ENCODE measurements around the gene SLC30A10.
"Not testable (repeated sequence)": the region's sequence is repeated elsewhere in the genome, so short reads cannot be mapped to it uniquely, and the experiment has no call there.

SLC30A10 gene

DNA sequence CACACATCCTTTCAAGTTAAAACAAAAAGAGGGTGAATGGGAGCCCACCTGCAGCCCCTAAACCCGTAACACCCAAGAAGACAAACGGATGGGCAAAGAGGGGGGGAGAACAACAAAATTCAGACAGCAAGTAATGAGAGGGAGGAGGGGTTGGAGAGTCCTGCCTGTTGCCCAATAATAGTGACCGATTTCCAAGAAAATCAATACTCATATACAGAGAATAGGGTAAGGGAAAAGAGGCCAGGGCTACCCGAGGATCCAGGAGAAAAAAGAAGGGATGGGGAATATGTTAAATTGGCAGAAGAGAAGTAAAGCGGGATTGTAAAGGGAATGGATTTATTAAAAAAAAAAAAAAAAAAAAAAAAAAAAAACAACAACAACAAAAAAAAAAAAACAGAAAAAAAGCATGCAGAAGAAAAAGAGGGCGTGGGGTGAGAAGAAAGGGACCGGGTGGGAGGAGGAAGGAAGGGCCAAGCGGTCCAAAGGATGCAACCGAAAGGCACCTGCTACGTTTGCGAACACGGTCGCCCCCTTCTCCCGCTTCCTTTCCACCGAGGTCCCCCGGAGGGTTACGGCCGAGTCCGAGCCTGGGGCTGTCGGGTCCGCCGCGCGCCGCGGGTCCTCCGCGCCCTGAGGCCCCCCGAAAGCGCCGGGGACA is 930 bp downstream of the SLC30A10 start:
- no peak for DNase-seq (ENCODE audit: low read depth)

DNA sequence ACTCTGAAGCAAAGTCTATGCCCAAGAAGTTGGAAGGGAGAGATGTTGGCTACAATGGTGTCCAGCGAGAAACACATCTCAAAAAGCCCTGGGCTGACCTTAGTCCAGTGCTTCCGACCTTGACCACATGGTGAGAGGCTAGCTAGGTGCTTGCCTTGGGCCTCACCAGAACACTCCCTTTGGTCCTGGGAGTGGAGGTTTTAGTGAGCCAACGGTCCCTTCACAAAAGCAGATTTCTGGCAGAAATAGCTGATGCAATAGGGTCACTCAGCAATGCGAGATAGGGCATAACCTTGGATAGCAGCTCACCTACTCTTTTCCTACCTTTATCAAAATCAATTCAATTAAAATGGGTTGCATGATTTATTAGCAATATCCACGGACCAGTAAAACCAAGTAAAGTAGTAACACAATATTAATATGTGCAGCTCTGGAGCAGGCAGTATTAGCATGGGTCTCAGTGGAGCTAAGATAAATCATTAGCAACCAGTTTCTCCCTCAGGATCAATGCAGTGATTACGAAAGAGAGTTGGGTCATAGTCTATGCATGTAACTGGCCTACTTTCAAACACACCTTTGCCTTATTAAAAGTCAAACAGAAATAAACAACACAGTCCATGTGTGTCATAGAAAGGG is 1.9 kb downstream of the SLC30A10 start:
- no peak for DNase-seq (ENCODE audit: low read depth)

DNA sequence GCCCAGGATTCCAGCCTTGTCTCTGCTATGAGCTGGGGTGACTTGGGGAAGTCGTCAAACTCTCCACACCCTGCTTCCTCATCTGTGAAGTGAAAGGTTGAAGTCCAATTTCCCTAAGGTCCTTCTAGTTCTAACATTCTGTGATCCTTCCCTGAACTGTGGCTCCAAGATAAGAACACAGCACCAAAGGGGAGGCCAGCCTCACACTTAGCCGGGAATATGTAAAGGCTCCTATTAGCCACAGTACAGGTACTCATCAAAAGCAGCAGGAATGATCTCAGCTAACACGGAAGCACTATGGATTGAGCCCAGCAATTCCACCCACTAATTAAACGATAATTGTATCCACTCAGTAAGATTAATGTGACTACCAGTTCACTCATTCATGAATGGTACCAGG is 4.0 kb downstream of the SLC30A10 start:
- DNase-seq (ENCODE audit: low read depth) = no peak

DNA sequence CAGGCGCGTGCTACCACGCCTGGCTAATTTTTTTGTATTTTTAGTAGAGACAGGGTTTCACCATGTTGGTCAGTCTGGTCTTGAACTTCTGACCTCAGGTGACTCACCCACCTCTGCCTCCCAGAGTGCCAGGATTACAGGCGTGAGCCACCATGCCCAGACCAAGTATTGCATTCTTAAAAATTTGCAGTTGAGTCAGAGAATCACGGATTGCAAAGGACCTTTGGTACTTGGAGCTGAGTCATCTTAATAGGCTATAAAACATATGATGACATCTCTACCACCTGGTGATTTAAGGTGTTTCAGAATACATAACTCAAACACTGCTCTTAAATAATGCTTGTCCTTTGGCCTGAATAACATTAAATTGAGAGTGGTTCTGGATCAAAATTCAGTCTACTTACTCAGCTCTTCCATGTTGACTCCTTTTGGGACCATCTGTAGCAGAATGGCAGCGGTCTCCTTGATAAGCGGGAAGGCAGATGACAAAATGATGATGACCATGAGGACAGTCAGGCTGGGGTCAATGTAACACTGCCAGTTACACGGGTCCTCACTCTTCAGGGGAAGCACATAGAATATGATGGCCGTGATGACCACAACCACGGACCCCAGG is 10.4 kb downstream of the SLC30A10 start:
- DNase-seq (ENCODE audit: low read depth) = no peak

GRCh38 chr1:219917281-219917680 is 11.1 kb downstream of the SLC30A10 start:
- no peak for DNase-seq (ENCODE audit: low read depth)

GRCh38 chr1:219916257-219916656 is 12.1 kb downstream of the SLC30A10 start:
- no peak for DNase-seq (ENCODE audit: low read depth)

- DNase-seq (ENCODE audit: low read depth) = no peak
Measured at GRCh38 chr1:219913005-219913770, 15.2 kb downstream of the SLC30A10 start.

DNA sequence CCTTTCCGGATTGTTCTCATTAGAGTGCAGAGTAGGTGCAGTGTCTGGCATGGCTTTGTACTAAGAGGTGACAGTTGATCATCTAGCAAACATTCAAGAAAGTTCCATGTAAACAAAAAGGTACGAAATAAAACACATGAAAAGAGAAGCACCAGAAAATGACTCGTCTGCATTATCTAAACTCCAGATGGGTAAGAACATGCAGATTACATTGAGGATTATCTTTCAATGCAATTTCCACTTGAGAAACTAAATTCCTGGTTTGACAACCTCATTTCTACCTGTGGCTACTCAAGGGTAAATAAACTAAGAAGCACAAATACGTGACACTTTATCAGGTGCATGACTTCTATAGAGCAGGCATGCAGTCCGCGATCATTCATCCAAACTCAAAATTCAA is 17.6 kb downstream of the SLC30A10 start:
- no peak for DNase-seq (ENCODE audit: low read depth)

- no peak for DNase-seq (ENCODE audit: low read depth)
Measured at GRCh38 chr1:219909476-219909875, 18.9 kb downstream of the SLC30A10 start.

GRCh38 chr1:219908170-219908569 is 20.2 kb downstream of the SLC30A10 start:
- DNase-seq (ENCODE audit: low read depth) = no peak

DNA sequence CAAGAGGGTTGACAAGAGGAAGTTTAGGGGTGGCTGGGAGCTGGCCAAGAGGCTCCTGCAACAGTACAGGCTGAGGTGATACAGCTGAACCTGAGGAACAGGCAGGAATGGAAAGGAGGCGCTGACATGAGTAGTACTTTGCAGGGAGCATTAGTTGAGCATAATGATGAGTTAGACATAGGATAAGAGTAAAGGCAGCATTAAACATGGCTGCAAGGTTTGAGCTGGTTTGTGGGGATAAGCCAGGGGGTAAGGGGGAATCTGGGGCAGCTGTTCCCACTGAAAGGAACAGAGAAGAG is 20.6 kb downstream of the SLC30A10 start:
- no peak for DNase-seq (ENCODE audit: low read depth)

GRCh38 chr1:219906924-219907771 is 21.2 kb downstream of the SLC30A10 start:
- DNase-seq (ENCODE audit: low read depth) = no peak

DNA sequence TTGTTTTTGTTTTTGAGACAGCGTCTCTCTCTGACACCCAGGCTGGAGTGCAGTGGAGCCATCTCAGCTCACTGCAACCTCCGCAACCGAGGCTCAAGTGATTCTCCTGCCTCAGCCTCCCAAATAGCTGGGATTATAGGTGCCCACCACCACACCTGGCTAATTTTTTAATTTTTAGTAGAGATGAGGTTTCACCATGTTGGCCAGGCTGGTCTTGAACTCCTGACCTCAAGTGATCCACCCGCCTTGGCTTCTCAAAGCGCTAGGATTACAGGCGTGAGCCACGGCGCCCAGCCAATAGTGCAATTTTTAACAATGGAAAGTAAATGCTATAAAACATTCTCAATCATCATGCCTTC is 21.8 kb downstream of the SLC30A10 start:
- DNase-seq (ENCODE audit: low read depth) = not testable (repeated sequence)

DNA sequence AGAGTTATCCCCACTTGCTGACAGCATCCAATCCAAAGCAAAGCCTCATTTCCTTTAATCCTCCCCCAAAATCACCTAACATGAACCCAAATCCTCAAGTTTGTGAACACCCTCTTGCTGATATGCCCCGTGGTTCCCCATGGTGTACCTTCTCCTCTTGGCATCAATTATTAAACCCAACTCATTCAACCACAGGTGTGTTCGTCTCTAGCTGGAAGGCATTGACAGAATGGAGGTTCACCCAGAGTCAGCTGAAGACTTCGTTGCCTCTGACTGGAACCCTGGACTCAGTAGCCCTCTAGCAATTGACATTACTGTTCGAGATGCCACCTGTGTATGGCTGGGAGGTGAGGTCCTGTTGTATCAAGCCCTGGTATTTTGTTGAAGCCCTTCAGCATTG is 22.8 kb downstream of the SLC30A10 start:
- DNase-seq (ENCODE audit: low read depth) = no peak

GRCh38 chr1:219904934-219905333 is 23.4 kb downstream of the SLC30A10 start:
- DNase-seq (ENCODE audit: low read depth) = no peak

- DNase-seq (ENCODE audit: low read depth) = no peak
Measured at GRCh38 chr1:219903353-219903871, 24.9 kb downstream of the SLC30A10 start.

GRCh38 chr1:219902951-219903350 is 25.4 kb downstream of the SLC30A10 start:
- no peak for DNase-seq (ENCODE audit: low read depth)

GRCh38 chr1:219900882-219901281 is 27.5 kb downstream of the SLC30A10 start:
- DNase-seq (ENCODE audit: low read depth) = no peak

DNA sequence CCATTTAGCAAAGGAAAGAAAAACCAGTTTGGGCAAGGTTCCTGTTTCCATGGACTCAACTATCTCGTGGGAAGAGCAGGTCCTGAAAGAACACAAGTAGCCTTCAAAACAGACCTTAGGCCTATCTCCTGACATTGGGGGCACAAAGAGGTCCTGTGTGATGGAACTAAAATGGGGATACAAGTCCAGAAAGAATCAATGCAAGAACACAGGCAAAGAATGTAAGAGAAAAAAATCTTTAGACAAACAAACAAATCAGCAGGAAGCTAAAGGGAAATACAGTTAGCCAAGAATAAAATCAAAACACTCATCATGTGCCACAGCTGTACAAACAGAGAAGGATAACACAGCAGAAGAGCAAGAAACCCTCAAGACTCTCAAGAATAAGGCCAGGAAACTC is 28.2 kb downstream of the SLC30A10 start:
- DNase-seq (ENCODE audit: low read depth) = no peak

- no peak for DNase-seq (ENCODE audit: low read depth)
Measured at GRCh38 chr1:219898375-219898774, 30.0 kb downstream of the SLC30A10 start.

- DNase-seq (ENCODE audit: low read depth) = no peak
Measured at GRCh38 chr1:219897914-219898313, 30.4 kb downstream of the SLC30A10 start.

DNA sequence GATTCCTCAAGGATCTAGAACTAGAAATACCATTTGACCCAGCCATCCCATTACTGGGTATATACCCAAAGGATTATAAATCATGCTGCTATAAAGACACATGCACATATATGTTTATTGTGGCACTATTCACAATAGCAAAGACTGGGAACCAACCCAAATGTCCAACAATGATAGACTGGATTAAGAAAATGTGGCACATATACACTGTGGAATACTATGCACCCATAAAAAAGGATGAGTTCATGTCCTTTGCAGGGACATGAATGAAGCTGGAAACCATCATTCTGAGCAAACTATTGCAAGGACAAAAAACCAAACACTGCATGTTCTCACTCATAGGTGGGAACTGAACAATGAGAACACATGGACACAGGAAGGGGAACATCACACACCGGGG is 36.1 kb downstream of the SLC30A10 start:
- DNase-seq (ENCODE audit: low read depth) = not testable (repeated sequence)

Measured in HS-27A (cell line).